GM21737 (cell line): ENCODE data around the gene HHAT.
A peak's percentile ranks its signal among the peaks of the same experiment; 100 is the strongest.
"Not testable (repeated sequence)": the region's sequence is repeated elsewhere in the genome, so short reads cannot be mapped to it uniquely, and the experiment has no call there.

Experiments used
- ATAC-seq: cut with Tn5 transposase; IDR thresholded peaks from one replicate; pipeline ENCODE4 v1.9.1; 2021; ENCODE audit warnings: mild to moderate bottlenecking, moderate library complexity; ENCODE audit not compliant: unreplicated experiment

The HHAT gene

GRCh38 chr1:210354305-210354704 is 25.6 kb downstream of the HHAT start:
- ATAC-seq, result not testable (repeated sequence)

- ATAC-seq, result no peak
These were observed 29.9 kb downstream of the HHAT start for GRCh38 chr1:210358626-210359025.

GRCh38 chr1:210359255-210359654 is 30.6 kb downstream of the HHAT start:
- no peak for ATAC-seq

GRCh38 chr1:210360852-210361477 is 32.3 kb downstream of the HHAT start:
- ATAC-seq, result peak; percentile 65

GRCh38 chr1:210361665-210362064 is 33.0 kb downstream of the HHAT start:
- no peak for ATAC-seq

GRCh38 chr1:210362526-210362925 is 33.8 kb downstream of the HHAT start:
- no peak for ATAC-seq

- no peak for ATAC-seq
These were observed 34.4 kb downstream of the HHAT start for GRCh38 chr1:210363119-210363518.

GRCh38 chr1:210364479-210364878 is 35.8 kb downstream of the HHAT start:
- ATAC-seq, result no peak

GRCh38 chr1:210366767-210367166 is 38.1 kb downstream of the HHAT start:
- no peak for ATAC-seq

GRCh38 chr1:210367566-210367965 is 38.9 kb downstream of the HHAT start:
- ATAC-seq, result no peak

GRCh38 chr1:210369425-210369824 is 40.7 kb downstream of the HHAT start:
- no peak for ATAC-seq

GRCh38 chr1:210371916-210372315 is 43.2 kb downstream of the HHAT start:
- ATAC-seq, result no peak

GRCh38 chr1:210372491-210372890 is 43.8 kb downstream of the HHAT start:
- no peak for ATAC-seq

GRCh38 chr1:210372931-210373627 is 44.4 kb downstream of the HHAT start:
- no peak for ATAC-seq

- ATAC-seq, result no peak
These were observed 44.9 kb downstream of the HHAT start for GRCh38 chr1:210373628-210373877.

- peak; percentile 61 for ATAC-seq
These were observed 45.3 kb downstream of the HHAT start for GRCh38 chr1:210373878-210374599.

GRCh38 chr1:210374600-210374953 is 45.9 kb downstream of the HHAT start:
- no peak for ATAC-seq

GRCh38 chr1:210376836-210377372 is 48.2 kb downstream of the HHAT start:
- no peak for ATAC-seq

- ATAC-seq, result no peak
These were observed 49.1 kb downstream of the HHAT start for GRCh38 chr1:210377731-210378333.

- no peak for ATAC-seq
These were observed 50.0 kb downstream of the HHAT start for GRCh38 chr1:210378736-210379135.

- ATAC-seq, result no peak
These were observed 53.2 kb downstream of the HHAT start for GRCh38 chr1:210381934-210382333.

GRCh38 chr1:210384625-210385024 is 55.9 kb downstream of the HHAT start:
- no peak for ATAC-seq
